Ascending aorta (tissue), 2 donors: Measurements from ENCODE around the gene CFAP74. TPM values are rescaled to one million over a fixed set of nuclear protein-coding genes. Genes with fewer than 3 reads are reported as not detected.

Experiments used
- DNase-seq, 2 donors: peaks; one replicate each; pipeline ENCODE4 v3.0.0-alpha.2; 2019; ENCODE audit warnings: low spot score in 2 of 2
- H3K27ac ChIP-seq, 2 donors: fragments of 200-600 bp; sonication (generic); one replicate each; pipeline ENCODE4 v1.5.1; 2016 to 2017; ENCODE audit warnings: mild to moderate bottlenecking in 1 of 2
- H3K27me3 ChIP-seq: fragments of 200-600 bp; sonication (generic); one replicate; pipeline ENCODE4 v1.5.1; 2017
- H3K36me3 ChIP-seq, 2 donors: fragments of 200-600 bp; sonication (generic); one replicate each; pipeline ENCODE4 v1.5.1; 2016
- H3K4me1 ChIP-seq, 2 donors: fragments of 200-600 bp; sonication (generic); one replicate each; pipeline ENCODE4 v1.5.1; 2016 to 2017; ENCODE audit warnings: mild to moderate bottlenecking in 1 of 2
- H3K4me3 ChIP-seq, 2 donors: fragments of 200-600 bp; sonication (generic); one replicate each; pipeline ENCODE4 v1.5.1; 2016 to 2017; ENCODE audit warnings: mild to moderate bottlenecking in 1 of 2
- H3K9me3 ChIP-seq, 2 donors: fragments of 200-600 bp; sonication (generic); one replicate each; pipeline ENCODE4 v1.5.1; 2016
- intact Hi-C: fragments of 100-400 bp; cut with DNase I; formaldehyde crosslinking; loops from one replicate; pipeline ENCODE4 v1.15.1; 2023
- total RNA-seq: library from RNA; depleted of rRNA; stranded (reverse); fragments of >200 nt; gene quantifications from one replicate; pipeline ENCODE4 v1.1.0, GENCODE V29; 2016
- TF ChIP-seq, protein P1 (sequence below), 3 experiments: fragments of 200-600 bp in 2 of 3; fragments of 450-650 bp in 1 of 3; sonication (generic) in 2 of 3; IDR thresholded peaks; one replicate each; pipeline ENCODE4 v1.5.1; 2016 to 2019; ENCODE audit warnings: antibody characterized with exemption in 3 of 3, mild to moderate bottlenecking in 1 of 3, moderate library complexity in 1 of 3

CFAP74 gene
- total RNA-seq, 1 donor from 2014 or later, result not detected

DNA sequence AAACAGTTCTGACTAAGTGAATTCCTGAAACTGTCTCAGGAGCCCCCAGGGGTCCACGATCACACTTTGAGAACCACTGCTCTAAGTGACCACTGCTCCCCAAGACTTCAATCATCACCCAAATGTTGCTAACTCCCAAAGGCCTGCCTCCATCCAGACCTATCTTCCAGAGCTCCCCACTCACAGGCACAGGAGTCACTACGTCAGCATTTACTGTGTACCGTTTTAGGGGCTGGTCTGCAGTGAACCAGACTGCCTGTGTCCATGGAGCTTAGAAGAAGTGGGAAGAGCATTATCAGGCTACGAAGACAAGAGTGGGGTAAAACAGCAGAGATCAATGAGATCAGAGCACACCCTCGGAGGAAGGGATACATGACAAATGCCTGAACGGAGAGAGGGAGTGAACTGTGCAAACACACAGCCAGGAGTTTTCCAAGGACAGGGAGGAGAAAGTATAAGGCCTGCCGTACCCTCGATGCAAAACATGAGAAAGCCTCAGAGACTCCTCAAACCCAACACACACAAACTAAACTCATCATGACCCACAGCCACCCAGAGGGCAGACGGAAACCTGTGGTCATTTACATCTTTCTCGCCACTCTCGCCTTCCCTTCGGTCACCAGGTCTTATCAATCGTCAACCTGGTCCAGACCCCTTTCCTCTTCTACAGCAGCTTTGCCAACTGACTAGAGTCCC, 122.8 kb downstream of the CFAP74 start:
- TF ChIP-seq, protein P1, sequence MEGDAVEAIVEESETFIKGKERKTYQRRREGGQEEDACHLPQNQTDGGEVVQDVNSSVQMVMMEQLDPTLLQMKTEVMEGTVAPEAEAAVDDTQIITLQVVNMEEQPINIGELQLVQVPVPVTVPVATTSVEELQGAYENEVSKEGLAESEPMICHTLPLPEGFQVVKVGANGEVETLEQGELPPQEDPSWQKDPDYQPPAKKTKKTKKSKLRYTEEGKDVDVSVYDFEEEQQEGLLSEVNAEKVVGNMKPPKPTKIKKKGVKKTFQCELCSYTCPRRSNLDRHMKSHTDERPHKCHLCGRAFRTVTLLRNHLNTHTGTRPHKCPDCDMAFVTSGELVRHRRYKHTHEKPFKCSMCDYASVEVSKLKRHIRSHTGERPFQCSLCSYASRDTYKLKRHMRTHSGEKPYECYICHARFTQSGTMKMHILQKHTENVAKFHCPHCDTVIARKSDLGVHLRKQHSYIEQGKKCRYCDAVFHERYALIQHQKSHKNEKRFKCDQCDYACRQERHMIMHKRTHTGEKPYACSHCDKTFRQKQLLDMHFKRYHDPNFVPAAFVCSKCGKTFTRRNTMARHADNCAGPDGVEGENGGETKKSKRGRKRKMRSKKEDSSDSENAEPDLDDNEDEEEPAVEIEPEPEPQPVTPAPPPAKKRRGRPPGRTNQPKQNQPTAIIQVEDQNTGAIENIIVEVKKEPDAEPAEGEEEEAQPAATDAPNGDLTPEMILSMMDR (IDR thresholded peaks at IDR 0.05), result no peak
- DNase-seq, result no peak
- intact Hi-C loops, result no loop called here
- Histone ChIP-seq H3K4me3 (no peak overlapping the region), H3K36me3 (peaks cover 0 to 10% of the 10 kb centered on the region in 2 donors), H3K9me3 (no peaks in the 10 kb centered on the region), H3K27ac (no peak overlapping the region), H3K4me1 (peaks cover 11 to 34% of the 10 kb centered on the region in 2 donors), H3K27me3 (no peaks in the 10 kb centered on the region)

- Histone ChIP-seq H3K27me3 (no peaks in the 10 kb centered on the region), H3K4me1 (peaks cover 11 to 34% of the 10 kb centered on the region in 2 donors), H3K36me3 (peaks cover 0 to 15% of the 10 kb centered on the region in 2 donors), H3K9me3 (no peaks in the 10 kb centered on the region), H3K4me3 (no peak overlapping the region), H3K27ac (no peak overlapping the region)
- DNase-seq, result no peak
- intact Hi-C loops, result no loop called here
- TF ChIP-seq, protein P1 (IDR thresholded peaks at IDR 0.05), result no peak
Observed at GRCh38 chr1:1879942-1880341, 123.6 kb downstream of the CFAP74 start.

GRCh38 chr1:1877865-1878436, 125.6 kb downstream of the CFAP74 start:
- no peak for DNase-seq
- peaks cover 5 to 36% of the 10 kb centered on the region in 2 donors for H3K4me1 ChIP-seq
- H3K4me3 ChIP-seq, result no peak overlapping the region
- no peak overlapping the region for H3K27ac ChIP-seq
- no peaks in the 10 kb centered on the region for H3K9me3 ChIP-seq
- TF ChIP-seq, protein P1 (IDR thresholded peaks at IDR 0.05), result no peak
- H3K27me3 ChIP-seq, result no peaks in the 10 kb centered on the region
- intact Hi-C loops, result no loop called here
- peaks cover 0 to 11% of the 10 kb centered on the region in 2 donors for H3K36me3 ChIP-seq

GRCh38 chr1:1876335-1876930, 127.2 kb downstream of the CFAP74 start:
- intact Hi-C loops, result no loop called here
- no peak for DNase-seq

DNA sequence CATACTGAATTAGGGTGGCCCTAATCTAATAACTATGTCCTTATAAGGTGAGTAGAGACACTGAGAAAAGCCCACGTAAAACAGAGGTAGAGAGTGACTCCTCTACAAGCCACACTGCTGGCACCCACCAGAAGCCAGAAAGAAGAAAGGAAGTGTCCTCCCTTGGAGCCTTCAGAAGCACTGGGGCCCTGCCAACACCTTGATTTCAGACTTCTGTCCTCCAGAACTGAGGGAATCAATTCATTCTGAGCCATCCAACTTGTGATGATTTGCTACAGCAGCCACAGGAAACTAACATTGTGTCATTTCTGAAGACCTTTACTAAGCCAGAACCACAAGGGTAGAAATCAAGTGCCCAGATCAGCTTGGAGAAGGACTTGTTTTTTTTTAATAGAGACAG, 127.7 kb downstream of the CFAP74 start:
- H3K9me3 ChIP-seq, result no peaks in the 10 kb centered on the region
- no peak overlapping the region for H3K4me3 ChIP-seq
- TF ChIP-seq, protein P1 (IDR thresholded peaks at IDR 0.05), result no peak
- no peak overlapping the region for H3K27ac ChIP-seq
- no peaks in the 10 kb centered on the region for H3K27me3 ChIP-seq
- no peak for DNase-seq
- H3K4me1 ChIP-seq, result peaks cover 12 to 33% of the 10 kb centered on the region in 2 donors
- H3K36me3 ChIP-seq, result peaks cover 0 to 11% of the 10 kb centered on the region in 2 donors
- intact Hi-C loops, result no loop called here

More at GRCh38 chr1:1876335-1876930, 127.2 kb downstream of the CFAP74 start:
- H3K4me1 ChIP-seq, result peaks cover 12 to 38% of the 10 kb centered on the region in 2 donors
- TF ChIP-seq, protein P1 (IDR thresholded peaks at IDR 0.05), result no peak
- peaks cover 0 to 11% of the 10 kb centered on the region in 2 donors for H3K36me3 ChIP-seq
- H3K9me3 ChIP-seq, result no peaks in the 10 kb centered on the region
- H3K27ac ChIP-seq, result no peak overlapping the region
- no peaks in the 10 kb centered on the region for H3K27me3 ChIP-seq
- H3K4me3 ChIP-seq, result no peak overlapping the region
